ENCODE results near the gene KCNRG. TPM values are rescaled to one million over a fixed set of nuclear protein-coding genes. Genes with fewer than 3 reads are reported as not detected.
A peak's percentile ranks its signal among the peaks of the same experiment; 100 is the strongest.

The KCNRG gene
- total and polyA plus RNA-seq, 7 donors, result 0.31 to 0.73 (median 0.60) TPM; not detected in 2

DNA sequence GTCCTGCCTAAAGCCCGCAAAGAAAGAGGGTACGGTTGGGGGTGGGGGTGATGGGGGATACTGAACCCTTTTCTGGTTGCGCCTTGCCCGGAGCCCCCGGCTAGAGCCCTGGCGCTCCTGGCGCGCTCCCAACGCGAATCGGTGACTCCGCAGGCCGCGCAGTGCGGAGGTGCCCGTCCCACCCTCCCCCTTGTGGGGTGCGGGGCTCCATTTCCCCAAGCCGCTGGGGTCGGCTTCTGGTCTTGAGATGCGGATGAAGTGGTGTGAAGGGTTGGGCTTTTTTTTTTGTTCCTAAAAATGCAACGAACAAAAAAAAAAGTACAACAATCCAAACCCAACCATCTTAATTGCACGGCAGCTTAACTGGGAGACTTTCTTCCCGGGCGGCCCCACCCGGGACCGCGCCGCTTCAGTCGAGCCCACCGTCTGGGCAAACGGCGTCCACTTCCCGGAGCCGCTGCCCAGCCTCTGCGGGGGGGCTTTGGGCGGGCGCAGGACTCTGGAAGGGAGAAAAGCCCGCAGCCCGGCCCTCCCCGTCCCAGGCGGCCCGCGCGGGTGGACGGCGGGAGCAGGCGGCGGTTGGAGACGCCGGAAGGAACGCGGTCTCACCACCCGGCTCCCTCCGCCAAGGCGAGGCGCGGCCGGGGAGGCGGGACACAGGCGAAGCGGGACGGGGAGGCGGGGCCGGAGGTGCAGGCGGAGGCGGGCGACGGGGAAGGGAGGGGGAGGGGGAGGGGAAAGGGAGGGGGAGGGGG, 18.9 kb upstream of the KCNRG start:
- ATAC-seq, result peak; percentile 84 to 87 (median 87)
- Histone ChIP-seq H3K36me3 (ENCODE audit: insufficient read depth in 1 of 2, low read depth in 1 of 2) (peaks cover 8 to 52% of the 10 kb centered on the region in 2 donors), H3K4me1 (peaks cover 37% of the 10 kb centered on the region), H3K27ac (peak overlapping the region; percentile 94), H3K4me3 (peak overlapping the region; percentile 68), H3K9me3 (no peaks in the 10 kb centered on the region), H3K27me3 (ENCODE audit: insufficient read depth in 3 of 3, low read length in 2 of 3) (no peaks in the 10 kb centered on the region)
- 0 to 1% (median 1%) methylated on average over 44 to 58 of the region's 68 CpGs for WGBS, 3 donors
- peak; percentile 97 for DNase-seq
- intact Hi-C loops (cut with DNase I), result loop anchor here (2.0 to 10.0 kb wide), 5 partner anchors 71 to 541 kb away; no protein-coding TSS in a partner anchor
- TF ChIP-seq, protein P1, sequence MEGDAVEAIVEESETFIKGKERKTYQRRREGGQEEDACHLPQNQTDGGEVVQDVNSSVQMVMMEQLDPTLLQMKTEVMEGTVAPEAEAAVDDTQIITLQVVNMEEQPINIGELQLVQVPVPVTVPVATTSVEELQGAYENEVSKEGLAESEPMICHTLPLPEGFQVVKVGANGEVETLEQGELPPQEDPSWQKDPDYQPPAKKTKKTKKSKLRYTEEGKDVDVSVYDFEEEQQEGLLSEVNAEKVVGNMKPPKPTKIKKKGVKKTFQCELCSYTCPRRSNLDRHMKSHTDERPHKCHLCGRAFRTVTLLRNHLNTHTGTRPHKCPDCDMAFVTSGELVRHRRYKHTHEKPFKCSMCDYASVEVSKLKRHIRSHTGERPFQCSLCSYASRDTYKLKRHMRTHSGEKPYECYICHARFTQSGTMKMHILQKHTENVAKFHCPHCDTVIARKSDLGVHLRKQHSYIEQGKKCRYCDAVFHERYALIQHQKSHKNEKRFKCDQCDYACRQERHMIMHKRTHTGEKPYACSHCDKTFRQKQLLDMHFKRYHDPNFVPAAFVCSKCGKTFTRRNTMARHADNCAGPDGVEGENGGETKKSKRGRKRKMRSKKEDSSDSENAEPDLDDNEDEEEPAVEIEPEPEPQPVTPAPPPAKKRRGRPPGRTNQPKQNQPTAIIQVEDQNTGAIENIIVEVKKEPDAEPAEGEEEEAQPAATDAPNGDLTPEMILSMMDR (IDR thresholded peaks at IDR 0.05), result no peak

DNA sequence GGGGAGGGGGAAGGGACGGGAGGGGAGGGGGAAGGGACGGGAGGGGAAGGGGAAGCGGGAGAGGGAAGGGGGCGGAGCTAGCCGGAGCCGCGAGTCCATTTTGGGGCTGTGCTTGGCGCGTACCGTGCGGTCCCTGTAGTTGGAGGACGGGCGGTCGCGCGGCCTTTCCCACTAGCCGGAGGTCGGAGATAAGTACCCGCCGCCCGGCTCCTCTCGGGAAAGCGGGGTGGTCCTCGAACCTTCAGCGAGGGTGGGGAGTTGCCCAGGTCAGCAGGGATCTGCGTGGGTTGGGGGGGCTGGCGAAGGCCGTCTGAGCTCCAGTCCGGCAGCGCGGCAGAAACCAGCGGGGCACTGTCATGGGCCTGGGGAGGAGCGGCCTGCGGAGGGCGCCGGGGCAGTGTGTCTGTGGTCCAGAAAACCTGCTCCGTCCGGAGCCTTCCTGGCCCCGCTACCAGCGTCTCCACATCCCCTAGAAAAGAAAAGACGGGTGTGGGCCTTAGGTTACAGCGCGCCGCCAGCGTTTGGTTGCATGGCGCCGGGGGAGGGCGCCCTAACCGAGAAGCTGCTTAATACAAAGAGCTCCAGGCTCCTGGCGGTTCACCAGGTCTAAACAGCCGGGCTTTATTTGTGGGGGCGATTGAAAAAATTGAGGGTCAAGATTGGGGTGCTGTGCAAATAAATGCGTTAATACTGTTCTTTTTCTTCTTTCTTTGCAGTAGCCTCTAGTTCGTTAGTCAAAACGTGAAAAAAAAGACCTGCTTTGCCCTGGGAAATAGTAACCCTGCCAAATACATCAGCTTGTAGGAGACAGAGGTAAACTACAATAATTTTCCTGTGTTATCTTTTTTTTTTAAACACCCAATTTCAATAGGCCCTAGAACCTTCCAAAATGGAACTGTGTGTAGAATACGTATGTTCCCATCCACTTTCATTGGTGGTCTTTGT, 18.0 kb upstream of the KCNRG start, which contains the start of gene TRIM13:
Gene TRIM13 (plus strand): TSS at position 92 of the 945 bp plus-strand sequence. CDS start 14,899 bp downstream, outside the sequence.
- Histone ChIP-seq H3K27me3 (ENCODE audit: insufficient read depth in 3 of 3, low read length in 2 of 3) (no peaks in the 10 kb centered on the region), H3K4me1 (peaks cover 46% of the 10 kb centered on the region), H3K9me3 (no peaks in the 10 kb centered on the region), H3K27ac (peak within 1 kb of the TSS; percentile 98), H3K36me3 (ENCODE audit: insufficient read depth in 1 of 2, low read depth in 1 of 2) (peaks cover 8 to 57% of the 10 kb centered on the region in 2 donors), H3K4me3 (peak within 1 kb of the TSS; percentile 86)
- ATAC-seq (peak; percentile 84 to 88 (median 86)), DNase-seq (peak; percentile 88 to 95)
- intact Hi-C loops (cut with DNase I), result loop anchor here (2.0 to 10.0 kb wide), 5 partner anchors 70 to 540 kb away; no protein-coding TSS in a partner anchor
- 1% methylated on average over 50 to 55 of the region's 56 CpGs for WGBS, 3 donors
- TF ChIP-seq, protein P1 (IDR thresholded peaks at IDR 0.05), result peak; percentile 73

GRCh38 chr13:49997955-49998354, 17.3 kb upstream of the KCNRG start:
- no peaks in the 10 kb centered on the region for H3K9me3 ChIP-seq
- TF ChIP-seq, protein P1 (IDR thresholded peaks at IDR 0.05), result no peak
- H3K36me3 ChIP-seq (ENCODE audit: insufficient read depth in 1 of 2, low read depth in 1 of 2), result peaks cover 8 to 56% of the 10 kb centered on the region in 2 donors
- H3K27ac ChIP-seq, result peak overlapping the region; percentile 98
- H3K27me3 ChIP-seq (ENCODE audit: insufficient read depth in 3 of 3, low read length in 2 of 3), result no peaks in the 10 kb centered on the region
- H3K4me1 ChIP-seq, result peaks cover 52% of the 10 kb centered on the region
- DNase-seq (no peak), ATAC-seq (no peak)
- peak overlapping the region; percentile 86 for H3K4me3 ChIP-seq
- WGBS, 3 donors, result 10 to 18% (median 12%) methylated on average over 4 of the region's 4 CpGs
- intact Hi-C loops (cut with DNase I), result loop anchor here (2.0 to 10.0 kb wide), 5 partner anchors 69 to 539 kb away; no protein-coding TSS in a partner anchor

DNA sequence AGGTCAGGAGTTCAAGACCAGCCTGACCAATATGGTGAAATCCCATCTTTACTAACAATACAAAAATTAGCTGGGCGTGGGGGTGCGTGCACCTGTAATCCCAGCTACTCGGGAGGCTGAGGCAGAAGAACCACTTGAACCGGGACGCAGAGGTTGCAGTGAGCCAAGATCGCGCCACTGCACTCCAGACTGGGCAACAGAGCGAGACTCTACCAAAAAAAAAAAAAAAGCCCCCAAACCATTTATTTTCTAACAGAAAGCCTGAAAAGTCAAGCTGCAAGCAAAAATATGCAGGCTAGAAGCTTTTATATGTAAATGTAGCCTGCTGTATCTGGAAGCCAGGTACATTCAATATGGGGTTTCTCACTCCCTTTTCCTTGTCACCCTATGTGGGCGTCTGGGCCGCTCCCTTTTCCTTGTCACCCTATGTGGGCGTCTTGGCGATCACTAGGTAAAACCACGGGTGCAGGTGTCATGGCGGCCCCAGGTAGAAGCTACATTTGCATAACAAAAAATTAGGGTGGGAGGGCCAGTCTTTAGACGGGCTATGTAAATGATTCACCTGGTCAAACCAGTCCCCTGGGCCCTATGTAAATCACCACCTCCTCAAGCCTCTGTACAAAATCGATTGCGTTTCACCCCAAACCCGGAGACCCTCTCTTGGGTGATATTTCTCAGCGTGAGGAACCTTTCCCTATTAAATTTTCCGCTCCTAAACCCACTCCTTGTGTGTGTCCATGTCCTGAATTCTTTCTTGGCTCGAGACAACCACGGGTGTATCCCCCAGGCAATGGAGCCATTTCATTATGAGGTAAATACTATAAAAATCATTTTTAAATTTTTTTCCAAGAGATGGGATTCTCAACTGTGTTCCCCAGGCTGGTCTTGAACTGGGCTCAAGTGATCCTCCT, 16.3 kb upstream of the KCNRG start:
- no peak for DNase-seq
- Histone ChIP-seq H3K27me3 (ENCODE audit: insufficient read depth in 3 of 3, low read length in 2 of 3) (no peaks in the 10 kb centered on the region), H3K36me3 (ENCODE audit: insufficient read depth in 1 of 2, low read depth in 1 of 2) (peaks cover 8 to 51% of the 10 kb centered on the region in 2 donors), H3K27ac (peak overlapping the region; percentile 98), H3K4me3 (peak overlapping the region; percentile 86), H3K4me1 (peaks cover 52% of the 10 kb centered on the region), H3K9me3 (no peaks in the 10 kb centered on the region)
- ATAC-seq, result no peak
- 70 to 75% (median 74%) methylated on average over 22 of the region's 22 CpGs for WGBS, 3 donors
- intact Hi-C loops (cut with DNase I), result loop anchor here (5.0 to 10.0 kb wide), 4 partner anchors 68 to 538 kb away; no protein-coding TSS in a partner anchor
- TF ChIP-seq, protein P1 (IDR thresholded peaks at IDR 0.05), result no peak

Measured in psoas muscle (tissue), 8 donors.